Keratinocyte (primary cell): ENCODE measurements around the gene CKAP2. TPM values are rescaled to one million over a fixed set of nuclear protein-coding genes. Genes with fewer than 3 reads are reported as not detected.
"Not testable (repeated sequence)": the region's sequence is repeated elsewhere in the genome, so short reads cannot be mapped to it uniquely, and the experiment has no call there.

Source experiments
- DNase-seq: peaks from one replicate; pipeline ENCODE4 v3.0.0-alpha.2; 2011; ENCODE audit warnings: low read depth, missing footprints, low spot score
- FAIRE-seq: peaks from 2 replicates; lab custom pipeline; 2011; peaks lifted over from hg19 to GRCh38; lab: Jason Lieb, UNC
- H2AFZ ChIP-seq: 2 replicates; pipeline ENCODE4 v1.6.0; 2012; ENCODE audit warnings: low read length, control low read depth, inconsistent platforms; ENCODE audit not compliant: control insufficient read depth
- H3K27ac ChIP-seq: 2 replicates; pipeline ENCODE4 v1.5.1; 2011; ENCODE audit warnings: low read length; ENCODE audit not compliant: control insufficient read depth, insufficient read depth
- H3K27me3 ChIP-seq: 3 replicates; pipeline ENCODE4 v1.6.0; 2011; ENCODE audit warnings: low read length; ENCODE audit not compliant: control insufficient read depth, insufficient read depth; ENCODE audit errors: extremely low read depth
- H3K36me3 ChIP-seq, 2 experiments: 2 replicates in 1 of 2; 3 replicates in 1 of 2; pipeline ENCODE4 v1.5.1; 2011; ENCODE audit warnings: low read length in 2 of 2, mild to moderate bottlenecking in 1 of 2; ENCODE audit not compliant: control insufficient read depth in 2 of 2, insufficient read depth in 2 of 2; ENCODE audit errors: extremely low read depth in 1 of 2
- H3K4me1 ChIP-seq: 3 replicates; pipeline ENCODE4 v1.5.1; 2011; ENCODE audit warnings: low read length; ENCODE audit not compliant: control insufficient read depth, insufficient read depth; ENCODE audit errors: extremely low read depth
- H3K4me2 ChIP-seq: 3 replicates; pipeline ENCODE4 v1.6.0; 2011; ENCODE audit warnings: low read depth, low read length; ENCODE audit not compliant: control insufficient read depth, insufficient read depth; ENCODE audit errors: extremely low read depth
- H3K4me3 ChIP-seq, 3 experiments: fragments of 200-600 bp in 1 of 3; sonication (generic) in 1 of 3; 2 replicates in 2 of 3; 3 replicates in 1 of 3; pipeline ENCODE4 v1.5.1; 2011 to 2016; ENCODE audit warnings: low read length in 3 of 3, mild to moderate bottlenecking in 3 of 3, control low read depth in 2 of 3, inconsistent platforms in 1 of 3, low read depth in 1 of 3, mixed read lengths in 1 of 3, mixed run types in 1 of 3, moderate library complexity in 1 of 3; ENCODE audit not compliant: control insufficient read depth in 2 of 3, insufficient read depth in 2 of 3; ENCODE audit errors: extremely low read depth in 1 of 3
- H3K79me2 ChIP-seq: 2 replicates; pipeline ENCODE4 v1.6.0; 2012; ENCODE audit warnings: low read length; ENCODE audit not compliant: control insufficient read depth, insufficient read depth
- H3K9ac ChIP-seq: 3 replicates; pipeline ENCODE4 v1.6.0; 2011; ENCODE audit warnings: low read length; ENCODE audit not compliant: control insufficient read depth, insufficient read depth; ENCODE audit errors: extremely low read depth
- H3K9me1 ChIP-seq: 3 replicates; pipeline ENCODE4 v1.6.0; 2011; ENCODE audit warnings: low read length; ENCODE audit not compliant: control insufficient read depth, insufficient read depth; ENCODE audit errors: extremely low read depth
- H3K9me3 ChIP-seq: 2 replicates; pipeline ENCODE4 v1.5.1; 2012; ENCODE audit warnings: low read depth, low read length; ENCODE audit not compliant: control insufficient read depth
- H4K20me1 ChIP-seq: 3 replicates; pipeline ENCODE4 v1.6.0; 2011; ENCODE audit warnings: low read length; ENCODE audit not compliant: control insufficient read depth, insufficient read depth; ENCODE audit errors: extremely low read depth
- dilution Hi-C: fragments of 300-500 bp; cut with MboI; formaldehyde crosslinking; loops from one replicate; pipeline ENCODE4 v1.7.0; 2020; ENCODE audit warnings: low sequenced_read_pairs; ENCODE audit not compliant: extremely low pct_ligation_motif_present
- polyA plus RNA-seq, 5 experiments: library from polyadenylated mRNA; depleted of rRNA in 3 of 5; stranded (reverse) in 3 of 5; stranded (forward) in 1 of 5; unstranded in 1 of 5; fragments of >200 nt; gene quantifications; 1 replicate in 1 of 5; 2 replicates in 3 of 5; 3 replicates in 1 of 5; pipeline versions ENCODE4 v1.2.1 to v1.2.3, GENCODE V29; 2011 to 2012; ENCODE audit warnings: missing spikeins in 2 of 5, low read depth in 1 of 5, low replicate concordance in 1 of 5

Gene CKAP2
- polyA plus RNA-seq, 1 donor (not counting 4 experiments of a cell fraction or from before 2014, with no cell fraction given) = 29.7 TPM

- H3K36me3 ChIP-seq, H3K4me2 ChIP-seq, H3K9ac ChIP-seq, H3K79me2 ChIP-seq, H3K4me3 ChIP-seq, H3K9me3 ChIP-seq, H3K9me1 ChIP-seq, H3K4me1 ChIP-seq, H2AFZ ChIP-seq, DNase-seq, H3K27ac ChIP-seq, dilution Hi-C loops, H3K27me3 ChIP-seq, H4K20me1 ChIP-seq: not testable (repeated sequence)
- FAIRE-seq = peak; percentile 57
Observed at GRCh38 chr13:52523323-52523722, 68.0 kb downstream of the CKAP2 start.

Other genes starting within 250 kb of the CKAP2 start
- gene THSD1, start 49.3 kb upstream of the CKAP2 start, polyA plus RNA-seq = 9.2 to 15.4 TPM (median 9.7 TPM) in 3 replicates
- gene VPS36, start 4.8 kb upstream of the CKAP2 start, polyA plus RNA-seq = 12.8 to 36.5 TPM (median 24.6 TPM) in 3 replicates
- gene HNRNPA1L2, start 187.0 kb downstream of the CKAP2 start, polyA plus RNA-seq = 3.4 to 8.4 TPM (median 7.2 TPM) in 3 replicates
- 25.5 to 43.9 TPM (median 31.9 TPM) in 3 replicates for gene SUGT1, start 197.4 kb downstream of the CKAP2 start, polyA plus RNA-seq